Measurements from ENCODE around the gene POMC. TPM values are rescaled to one million over a fixed set of nuclear protein-coding genes. Genes with fewer than 3 reads are reported as not detected.

POMC gene
- total RNA-seq, 1 experiment from 2014 or later: not detected

DNA sequence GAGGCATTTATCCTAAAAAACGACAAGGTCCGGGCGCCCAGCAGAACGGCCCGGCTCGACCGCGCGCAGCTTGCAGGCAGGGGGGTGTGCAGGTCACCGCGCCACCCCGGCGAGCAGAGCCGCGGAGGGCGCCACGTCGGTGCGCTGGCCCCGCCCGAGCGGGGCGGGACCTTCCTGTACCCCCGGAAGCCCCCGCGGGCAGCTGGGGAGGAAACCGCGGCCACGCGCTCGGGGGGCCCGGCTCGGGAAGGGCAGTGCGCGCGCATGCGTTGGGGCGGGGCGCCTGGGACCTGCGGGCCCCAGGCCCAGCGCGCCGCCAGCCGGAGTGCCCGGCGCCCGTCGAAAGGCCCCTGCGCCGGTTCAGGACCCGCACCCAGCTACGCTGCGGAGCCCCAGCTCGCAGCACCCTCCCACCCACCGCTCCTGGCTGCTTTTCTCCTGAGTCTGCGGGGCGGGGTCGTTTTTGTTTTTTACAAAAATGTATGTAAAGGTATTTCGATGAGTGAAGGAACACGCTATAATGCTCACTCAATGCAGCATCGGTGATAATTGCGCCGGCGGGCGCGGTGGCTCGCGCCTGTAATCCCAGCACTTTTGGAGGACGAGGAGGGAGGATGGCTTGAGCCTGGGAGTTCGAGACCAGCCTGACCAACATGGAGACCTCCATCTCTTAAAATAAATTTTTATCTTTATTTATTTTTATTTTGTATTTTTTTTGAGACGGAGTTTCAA is 47.7 kb upstream of the POMC start:
- Histone ChIP-seq H3K36me3 (ENCODE audit: control insufficient read depth in 1 of 2, insufficient read depth in 2 of 2, low read length in 2 of 2) (no peaks in the 10 kb centered on the region), H3K9me3 (ENCODE audit: control insufficient read depth in 1 of 2, insufficient read depth in 1 of 2, low read depth in 1 of 2, low read length in 2 of 2) (no peaks in the 10 kb centered on the region), H3K4me1 (ENCODE audit: control insufficient read depth in 1 of 2, insufficient read depth in 2 of 2, low read length in 2 of 2) (no peaks in the 10 kb centered on the region), H3K9ac (ENCODE audit: low read length) (no peak overlapping the region), H3K4me3 (replicated peaks in 1 of 2; ENCODE audit: low read depth in 1 of 2, low read length in 2 of 2) (no peak overlapping the region), H4K20me1 (ENCODE audit: insufficient read depth) (no peaks in the 10 kb centered on the region), H3K9me2 (ENCODE audit: insufficient read depth) (no peaks in the 10 kb centered on the region), H3K4me2 (ENCODE audit: low read length) (no peak overlapping the region), H3K79me2 (ENCODE audit: insufficient read depth, low read length) (no peaks in the 10 kb centered on the region), H3K27me3 (ENCODE audit: insufficient read depth, low read length) (no peaks in the 10 kb centered on the region), H2AFZ (ENCODE audit: low read depth, low read length, poor library complexity, severe bottlenecking) (no peak overlapping the region), H3K27ac (ENCODE audit: low read depth, low read length) (no peak overlapping the region)
- POLR2A ChIA-PET: no interaction called here
- no TSS peak for BruUV-seq (replicated peaks)
- DNase-seq (ENCODE audit: low read depth, low spot score) (no peak), ATAC-seq (no peak)
- CTCF ChIA-PET: interaction anchor here (1.3 kb wide), 1 partner anchor 13 kb away, joined by 3 read pairs; no protein-coding TSS in a partner anchor
- intact Hi-C loops (cut with micrococcal nuclease): no loop called here
- no peak for TF ChIP-seq RAD21 (IDR thresholded peaks at IDR 0.05; ENCODE audit: low read depth)
- TF ChIP-seq CEBPB (IDR thresholded peaks at IDR 0.05; ENCODE audit: low read depth): no peak
- RAD21 ChIA-PET (ENCODE audit: low non-redundant PET in 1 of 2, low total read pairs in 2 of 2, uncharacterized antibody in 2 of 2, unreplicated experiment in 2 of 2): no interaction called here

- Histone ChIP-seq H3K79me2 (ENCODE audit: insufficient read depth, low read length) (no peaks in the 10 kb centered on the region), H3K9me3 (ENCODE audit: control insufficient read depth in 1 of 2, insufficient read depth in 1 of 2, low read depth in 1 of 2, low read length in 2 of 2) (no peaks in the 10 kb centered on the region), H4K20me1 (ENCODE audit: insufficient read depth) (no peaks in the 10 kb centered on the region), H3K36me3 (ENCODE audit: control insufficient read depth in 1 of 2, insufficient read depth in 2 of 2, low read length in 2 of 2) (no peaks in the 10 kb centered on the region), H3K27ac (ENCODE audit: low read depth, low read length) (no peak overlapping the region), H3K9me2 (ENCODE audit: insufficient read depth) (no peaks in the 10 kb centered on the region), H3K27me3 (ENCODE audit: insufficient read depth, low read length) (no peaks in the 10 kb centered on the region), H3K4me2 (ENCODE audit: low read length) (no peak overlapping the region), H2AFZ (ENCODE audit: low read depth, low read length, poor library complexity, severe bottlenecking) (no peak overlapping the region), H3K9ac (ENCODE audit: low read length) (no peak overlapping the region), H3K4me1 (ENCODE audit: control insufficient read depth in 1 of 2, insufficient read depth in 2 of 2, low read length in 2 of 2) (no peaks in the 10 kb centered on the region), H3K4me3 (replicated peaks in 1 of 2; ENCODE audit: low read depth in 1 of 2, low read length in 2 of 2) (no peak overlapping the region)
- TF ChIP-seq POLR2A (IDR thresholded peaks at IDR 0.05; ENCODE audit: borderline replicate concordance, extremely low read depth, insufficient read depth, insufficient read length): no peak
- no peak for TF ChIP-seq TCF7L2 (IDR thresholded peaks at IDR 0.05; ENCODE audit: borderline replicate concordance, extremely low read depth, insufficient read depth, insufficient read length)
- no peak for TF ChIP-seq RAD21 (IDR thresholded peaks at IDR 0.05; ENCODE audit: low read depth)
- no peak for TF ChIP-seq EGR1 (IDR thresholded peaks at IDR 0.05; ENCODE audit: low read depth)
- no peak for TF ChIP-seq ZNF274 (IDR thresholded peaks at IDR 0.05; ENCODE audit: low read depth, low read length)
- no peak for TF ChIP-seq CBX3 (IDR thresholded peaks at IDR 0.05; ENCODE audit: low read depth)
- no peak for TF ChIP-seq SIN3A (IDR thresholded peaks at IDR 0.05; ENCODE audit: low read depth)
- TF ChIP-seq ZFX (IDR thresholded peaks at IDR 0.05): no peak
- no peak for TF ChIP-seq ZBTB33 (IDR thresholded peaks at IDR 0.05; ENCODE audit: extremely low read depth, insufficient replicate concordance, low read length)
- TF ChIP-seq CEBPB (IDR thresholded peaks at IDR 0.05; ENCODE audit: low read depth): no peak
- no peak for TF ChIP-seq EZH2phosphoT487 (IDR thresholded peaks at IDR 0.05; ENCODE audit: borderline replicate concordance)
- no peak for TF ChIP-seq JUND (IDR thresholded peaks at IDR 0.05)
- no peak for TF ChIP-seq FOSL1 (IDR thresholded peaks at IDR 0.05; ENCODE audit: low read depth)
- no TSS peak for BruUV-seq (replicated peaks)
- ChIA-PET RAD21 (ENCODE audit: low non-redundant PET in 1 of 2, low total read pairs in 2 of 2, uncharacterized antibody in 2 of 2, unreplicated experiment in 2 of 2) (no interaction called here), CTCF (interaction anchor here (1.3 kb wide), 1 partner anchor 14 kb away, joined by 3 read pairs; no protein-coding TSS in a partner anchor), POLR2A (no interaction called here)
- intact Hi-C loops (cut with micrococcal nuclease): no loop called here
- DNase-seq (ENCODE audit: low read depth, low spot score) (no peak), ATAC-seq (no peak)
Measured at GRCh38 chr2:25215232-25215631, 46.9 kb upstream of the POMC start.
